ENCODE measurements around the gene MRPL47. TPM values are rescaled to one million over a fixed set of nuclear protein-coding genes. Genes with fewer than 3 reads are reported as not detected.
"Not testable (repeated sequence)": the region's sequence is repeated elsewhere in the genome, so short reads cannot be mapped to it uniquely, and the experiment has no call there.

Gene MRPL47
- total and polyA plus RNA-seq, 10 of the 15 experiments (the other 5 are each of a cell fraction or from before 2014, with no cell fraction given), result 40.6 to 237 (median 73.9) TPM

GRCh38 chr3:179651687-179652446 lies 47.4 kb upstream of the MRPL47 start:
- no TSS peak for BruUV-seq (replicated peaks)
- H3K9me3 ChIP-seq (replicated peaks; ENCODE audit: control insufficient read depth, insufficient read depth, low read length), result no peaks in the 10 kb centered on the region
- H3K36me3 ChIP-seq (ENCODE audit: control insufficient read depth in 2 of 2, insufficient read depth in 2 of 2, low read length in 1 of 2), result no peaks in the 10 kb centered on the region
- H3K4me3 ChIP-seq, result peak overlapping the region; percentile 74
- H3K4me2 ChIP-seq (ENCODE audit: control insufficient read depth, insufficient read depth), result peak overlapping the region; percentile 73
- RAD21 ChIA-PET (ENCODE audit: unreplicated experiment), result interaction anchor here (1.4 kb wide), 1 partner anchor 948 kb away, joined by 4 read pairs; no protein-coding TSS in a partner anchor
- H3K79me2 ChIP-seq (ENCODE audit: control insufficient read depth, insufficient read depth, low read length), result peaks cover 32% of the 10 kb centered on the region
- SMC1A ChIA-PET (ENCODE audit: uncharacterized antibody, unreplicated experiment), result interaction anchor here (0.7 kb wide), 1 partner anchor 82 kb away, joined by 3 read pairs; no protein-coding TSS in a partner anchor
- no peak overlapping the region; the same call in 1 of the 2 replicates for H3K27ac ChIP-seq (ENCODE audit: control insufficient read depth, insufficient read depth)
- POLR2A ChIA-PET, result interaction anchor here (0.6 to 1.6 kb wide), 2 partner anchors 48 to 1564 kb away, joined by 3 to 6 read pairs; partner anchors contain the start of genes MRPL47 and NDUFB5
- DNase-seq (ENCODE audit: low read depth, low spot score), result no peak
- H2AFZ ChIP-seq (ENCODE audit: control insufficient read depth, low read depth, low read length), result peak overlapping the region; percentile 86
- no peaks in the 10 kb centered on the region for H4K20me1 ChIP-seq (ENCODE audit: control insufficient read depth, insufficient read depth)
- intact Hi-C loops (cut with micrococcal nuclease; ENCODE audit: unreplicated experiment), result loop anchor here (2.0 to 5.0 kb wide), 3 partner anchors 47 to 950 kb away; partner anchors contain the start of genes MRPL47, NDUFB5 and TTC14
- H3K9ac ChIP-seq (ENCODE audit: control insufficient read depth, insufficient read depth, low read length), result peak overlapping the region; percentile 81
- TF ChIP-seq MEF2A (IDR thresholded peaks at IDR 0.05; ENCODE audit: insufficient read depth, low read depth, low read length), result no peak
- TF ChIP-seq PAX8 (IDR thresholded peaks at IDR 0.05), result no peak
- TF ChIP-seq YBX1 (IDR thresholded peaks at IDR 0.05), result no peak
- no peaks in the 10 kb centered on the region for H3K4me1 ChIP-seq (ENCODE audit: control insufficient read depth, insufficient read depth, low read length)
- WGBS (ENCODE audit: insufficient coverage, insufficient replicate concordance, low lambda C conversion rate, missing lambda C conversion rate), result 43% methylated on average over 11 of the region's 11 CpGs
- CTCF ChIA-PET, result interaction anchor here (1.0 kb wide), 2 partner anchors 9 to 23 kb away, joined by 3 read pairs; no protein-coding TSS in a partner anchor
- in situ Hi-C loops (cut with MboI), result no loop called here
- 0 out of 3 replicates have a peak, but pooled peaks have one; percentile 1 for ATAC-seq
- H3K27me3 ChIP-seq (replicated peaks in 1 of 2; ENCODE audit: control insufficient read depth in 2 of 2, insufficient read depth in 2 of 2, low read length in 1 of 2), result no peaks in the 10 kb centered on the region
- no peak for FAIRE-seq

- no peak for FAIRE-seq
- ATAC-seq, result no peak
- intact Hi-C loops (cut with micrococcal nuclease; ENCODE audit: unreplicated experiment) (no loop called here), in situ Hi-C loops (cut with MboI) (no loop called here)
- 29% methylated on average over 3 of the region's 3 CpGs for WGBS (ENCODE audit: insufficient coverage, insufficient replicate concordance, low lambda C conversion rate, missing lambda C conversion rate)
- H3K4me2 ChIP-seq (ENCODE audit: control insufficient read depth, insufficient read depth), result no peak overlapping the region
- no peak for DNase-seq (ENCODE audit: low read depth, low spot score)
- no peak overlapping the region for H3K9ac ChIP-seq (ENCODE audit: control insufficient read depth, insufficient read depth, low read length)
- H3K79me2 ChIP-seq (ENCODE audit: control insufficient read depth, insufficient read depth, low read length), result no peaks in the 10 kb centered on the region
- SMC1A ChIA-PET (ENCODE audit: uncharacterized antibody, unreplicated experiment), result no interaction called here
- POLR2A ChIA-PET, result no interaction called here
- H4K20me1 ChIP-seq (ENCODE audit: control insufficient read depth, insufficient read depth), result no peaks in the 10 kb centered on the region
- BruUV-seq (replicated peaks), result no TSS peak
- 0 out of 2 replicates have a peak, but pooled peaks cover 3% of the 10 kb centered on the region for H3K4me1 ChIP-seq (ENCODE audit: control insufficient read depth, insufficient read depth, low read length)
- no peak overlapping the region for H3K4me3 ChIP-seq
- no peak overlapping the region for H3K27ac ChIP-seq (ENCODE audit: control insufficient read depth, insufficient read depth)
- RAD21 ChIA-PET (ENCODE audit: unreplicated experiment), result interaction anchor here (1.0 kb wide), 1 partner anchor 949 kb away, joined by 4 read pairs; no protein-coding TSS in a partner anchor
- no peak overlapping the region for H2AFZ ChIP-seq (ENCODE audit: control insufficient read depth, low read depth, low read length)
- H3K27me3 ChIP-seq (replicated peaks in 1 of 2; ENCODE audit: control insufficient read depth in 2 of 2, insufficient read depth in 2 of 2, low read length in 1 of 2), result no peaks in the 10 kb centered on the region
- no peaks in the 10 kb centered on the region for H3K9me3 ChIP-seq (replicated peaks; ENCODE audit: control insufficient read depth, insufficient read depth, low read length)
- no peaks in the 10 kb centered on the region for H3K36me3 ChIP-seq (ENCODE audit: control insufficient read depth in 2 of 2, insufficient read depth in 2 of 2, low read length in 1 of 2)
- TF ChIP-seq TCF12 (IDR thresholded peaks at IDR 0.05; ENCODE audit: low read depth, low read length) (no peak), PAX8 (IDR thresholded peaks at IDR 0.05) (no peak), BHLHE40 (IDR thresholded peaks at IDR 0.05; ENCODE audit: borderline replicate concordance in 1 of 2, low read depth in 2 of 2, low read length in 1 of 2) (no peak)
- CTCF ChIA-PET, result no interaction called here
Observed at GRCh38 chr3:179646177-179646576, 41.7 kb upstream of the MRPL47 start.

DNA sequence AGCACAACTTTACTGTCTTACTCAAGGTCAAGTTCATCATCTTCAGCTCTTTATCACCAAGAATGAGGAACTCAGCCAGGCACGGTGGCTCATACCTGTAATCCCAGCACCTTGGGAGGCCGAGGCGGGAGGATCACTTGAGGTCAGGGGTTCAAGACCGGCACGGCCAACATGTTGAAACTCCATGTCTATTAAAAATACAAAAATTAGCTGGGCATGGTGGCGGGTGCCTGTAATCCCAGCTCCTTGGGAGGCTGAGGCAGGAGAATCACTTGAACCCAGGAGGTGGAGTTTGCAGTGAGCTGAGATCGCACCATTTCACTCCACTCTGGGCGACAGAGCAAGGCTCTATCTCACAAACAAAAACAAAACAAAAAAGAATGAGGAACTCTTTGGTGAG lies 39.4 kb upstream of the MRPL47 start:
- in situ Hi-C loops (cut with MboI); POLR2A ChIA-PET; intact Hi-C loops (cut with micrococcal nuclease; ENCODE audit: unreplicated experiment); FAIRE-seq; H4K20me1 ChIP-seq (ENCODE audit: control insufficient read depth, insufficient read depth); H3K4me3 ChIP-seq; ATAC-seq; H3K4me2 ChIP-seq (ENCODE audit: control insufficient read depth, insufficient read depth); DNase-seq (ENCODE audit: low read depth, low spot score); RAD21 ChIA-PET (ENCODE audit: unreplicated experiment); H3K9me3 ChIP-seq (replicated peaks; ENCODE audit: control insufficient read depth, insufficient read depth, low read length); H3K27me3 ChIP-seq (replicated peaks in 1 of 2; ENCODE audit: control insufficient read depth in 2 of 2, insufficient read depth in 2 of 2, low read length in 1 of 2); H3K9ac ChIP-seq (ENCODE audit: control insufficient read depth, insufficient read depth, low read length); BruUV-seq (replicated peaks); H3K4me1 ChIP-seq (ENCODE audit: control insufficient read depth, insufficient read depth, low read length); H3K36me3 ChIP-seq (ENCODE audit: control insufficient read depth in 2 of 2, insufficient read depth in 2 of 2, low read length in 1 of 2); H3K79me2 ChIP-seq (ENCODE audit: control insufficient read depth, insufficient read depth, low read length); H3K27ac ChIP-seq (ENCODE audit: control insufficient read depth, insufficient read depth); H2AFZ ChIP-seq (ENCODE audit: control insufficient read depth, low read depth, low read length): not testable (repeated sequence)
- 81% methylated on average over 8 of the region's 8 CpGs for WGBS (ENCODE audit: insufficient coverage, insufficient replicate concordance, low lambda C conversion rate, missing lambda C conversion rate)
- ChIA-PET SMC1A (ENCODE audit: uncharacterized antibody, unreplicated experiment) (interaction anchor here (0.7 to 1.3 kb wide), 4 partner anchors 12 to 952 kb away, joined by 3 to 4 read pairs (median 3); no protein-coding TSS in a partner anchor), CTCF (interaction anchor here (0.6 to 0.9 kb wide), 2 partner anchors 10 to 39 kb away, joined by 3 read pairs; partner anchors contain the start of genes MRPL47 and NDUFB5)

All from GM12878 (cell line).